ENCODE data around the gene CNPPD1. TPM values are rescaled to one million over a fixed set of nuclear protein-coding genes. Genes with fewer than 3 reads are reported as not detected.

Gene CNPPD1
- total and polyA plus RNA-seq, 2 of the 8 experiments (the other 6 are each of a cell fraction or from before 2014, with no cell fraction given), result 32.9 to 35.9 TPM

DNA sequence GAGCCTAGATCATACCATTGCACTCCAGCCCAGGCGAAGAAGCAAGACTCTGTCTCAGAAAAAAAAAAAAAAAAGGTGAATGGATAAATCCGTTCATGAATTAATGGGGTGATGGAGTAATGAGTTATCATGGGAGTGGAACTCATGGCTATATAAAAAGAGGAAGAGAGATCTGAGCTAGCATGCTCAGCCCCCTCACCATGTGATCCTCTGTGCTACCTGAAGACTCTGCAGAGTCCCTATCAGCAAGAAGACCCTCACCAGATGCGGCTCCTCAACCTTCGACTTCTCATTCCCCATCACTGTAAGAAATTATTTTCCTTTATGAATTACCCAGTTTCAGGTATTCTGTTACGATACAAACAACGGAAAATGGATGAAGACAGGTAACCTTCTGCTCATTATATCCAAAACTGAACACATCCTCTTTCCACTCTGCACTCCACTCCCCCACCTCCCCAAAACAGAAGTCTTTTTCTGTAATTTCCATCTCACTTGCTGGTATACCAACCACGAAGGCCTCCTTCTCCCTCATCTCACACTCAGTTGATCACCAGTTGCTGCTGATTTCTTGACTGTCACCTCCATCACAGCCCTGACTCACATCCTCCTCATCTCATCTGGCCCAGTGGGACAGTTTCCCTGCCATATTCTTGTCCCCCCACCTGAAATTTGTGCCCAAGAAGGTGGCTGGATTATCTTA is 10.2 kb upstream of the CNPPD1 start (continued):
- no peak for TF ChIP-seq HDAC2 (IDR thresholded peaks at IDR 0.05; ENCODE audit: borderline replicate concordance in 1 of 2, low read depth in 2 of 2, low read length in 2 of 2)

Measured in H1 (cell line).